GM12872 (cell line): ENCODE measurements around the gene ATP4A.

Experiments used
- TF ChIP-seq, protein P1 (sequence below): IDR thresholded peaks from 3 replicates; pipeline ENCODE4 v1.5.1; 2011; ENCODE audit warnings: low read depth, mild to moderate bottlenecking, low read length, moderate library complexity; ENCODE audit not compliant: insufficient read depth

Gene ATP4A

DNA sequence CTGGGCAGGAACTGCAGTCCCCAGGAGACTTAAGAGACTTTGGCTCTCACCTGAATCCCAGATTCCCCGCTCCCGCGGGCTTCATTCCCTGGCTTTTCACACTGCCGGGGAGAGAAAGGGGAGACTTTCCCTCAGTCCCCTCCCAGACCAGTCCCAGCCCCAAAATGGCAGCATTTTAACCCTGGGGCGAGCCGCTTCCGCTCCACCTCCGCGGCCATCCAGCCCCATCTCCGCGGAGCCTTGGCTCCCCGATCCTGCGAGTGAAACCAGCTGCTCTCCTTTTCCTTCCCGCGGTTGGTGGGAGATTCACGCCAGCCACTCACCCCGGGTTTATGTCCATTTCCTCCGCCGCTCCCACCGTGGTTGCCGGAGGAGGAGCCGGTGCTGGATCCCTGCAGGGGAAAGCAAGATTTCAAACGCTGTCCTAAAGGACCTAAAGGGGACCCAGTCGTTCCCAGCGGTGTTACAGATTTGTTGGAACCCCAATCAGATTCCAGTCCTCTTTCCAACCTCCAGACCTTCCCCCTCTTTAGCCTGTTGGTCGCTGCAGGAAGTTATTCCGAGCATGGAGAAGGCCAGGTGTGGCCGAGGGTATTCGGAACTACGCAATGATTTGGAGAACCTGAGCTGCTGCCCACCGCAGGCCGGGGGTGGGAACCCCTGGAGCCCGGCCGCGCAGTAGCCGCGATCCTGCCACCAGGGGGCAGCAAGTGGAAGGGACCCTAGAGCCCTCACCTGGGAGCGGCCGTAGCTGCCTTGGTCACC lies 53.4 kb downstream of the ATP4A start:
- TF ChIP-seq, protein P1, sequence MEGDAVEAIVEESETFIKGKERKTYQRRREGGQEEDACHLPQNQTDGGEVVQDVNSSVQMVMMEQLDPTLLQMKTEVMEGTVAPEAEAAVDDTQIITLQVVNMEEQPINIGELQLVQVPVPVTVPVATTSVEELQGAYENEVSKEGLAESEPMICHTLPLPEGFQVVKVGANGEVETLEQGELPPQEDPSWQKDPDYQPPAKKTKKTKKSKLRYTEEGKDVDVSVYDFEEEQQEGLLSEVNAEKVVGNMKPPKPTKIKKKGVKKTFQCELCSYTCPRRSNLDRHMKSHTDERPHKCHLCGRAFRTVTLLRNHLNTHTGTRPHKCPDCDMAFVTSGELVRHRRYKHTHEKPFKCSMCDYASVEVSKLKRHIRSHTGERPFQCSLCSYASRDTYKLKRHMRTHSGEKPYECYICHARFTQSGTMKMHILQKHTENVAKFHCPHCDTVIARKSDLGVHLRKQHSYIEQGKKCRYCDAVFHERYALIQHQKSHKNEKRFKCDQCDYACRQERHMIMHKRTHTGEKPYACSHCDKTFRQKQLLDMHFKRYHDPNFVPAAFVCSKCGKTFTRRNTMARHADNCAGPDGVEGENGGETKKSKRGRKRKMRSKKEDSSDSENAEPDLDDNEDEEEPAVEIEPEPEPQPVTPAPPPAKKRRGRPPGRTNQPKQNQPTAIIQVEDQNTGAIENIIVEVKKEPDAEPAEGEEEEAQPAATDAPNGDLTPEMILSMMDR: peak; percentile 97

DNA sequence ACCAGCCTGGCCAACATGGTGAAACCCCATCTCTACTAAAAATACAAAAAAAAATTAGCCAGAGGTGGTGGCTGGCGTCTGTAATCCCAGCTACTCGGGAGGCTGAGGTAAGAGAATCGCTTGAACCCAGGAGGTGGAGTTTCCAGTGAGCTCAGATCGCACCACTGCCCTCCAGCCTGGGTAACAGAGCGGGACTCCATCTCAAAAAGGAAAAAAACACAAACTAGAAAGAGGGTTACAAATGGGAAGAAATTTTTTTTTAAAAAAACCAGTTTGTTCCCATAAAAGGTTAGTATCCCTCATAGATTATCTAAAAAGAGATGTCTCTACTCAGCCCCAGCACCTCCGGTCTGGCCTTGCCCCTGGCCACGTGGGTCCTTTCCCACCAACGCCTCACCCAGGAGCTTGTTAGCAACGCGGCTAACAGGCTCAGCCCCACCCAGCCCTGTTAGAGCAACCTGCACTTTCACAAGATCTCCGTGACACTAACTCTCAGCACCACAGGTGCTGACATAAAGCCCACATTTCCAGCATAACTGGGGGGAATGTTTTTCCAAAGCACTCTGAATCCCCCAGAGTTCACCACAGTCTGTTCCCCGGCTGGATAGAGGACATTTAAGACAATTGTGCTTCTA lies 54.3 kb downstream of the ATP4A start:
- TF ChIP-seq, protein P1: no peak

DNA sequence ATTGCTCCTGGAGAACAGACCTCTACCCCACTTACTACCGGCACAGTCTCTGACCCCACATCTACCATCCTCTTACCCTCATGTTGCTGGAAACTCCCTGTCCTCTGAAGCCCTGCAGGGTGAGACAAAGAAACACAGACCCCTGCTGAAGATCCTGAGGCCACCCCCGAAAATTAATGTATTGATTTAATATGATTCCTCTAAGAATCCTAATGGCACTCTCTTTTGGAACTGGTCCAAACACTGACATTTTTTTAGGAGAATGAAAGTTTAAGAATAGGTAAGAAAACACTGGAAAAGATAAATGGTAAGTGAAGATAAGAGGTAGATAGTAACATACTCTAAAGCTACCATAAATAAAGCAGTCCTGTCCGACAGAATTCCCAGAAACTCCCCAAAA lies 55.3 kb downstream of the ATP4A start:
- TF ChIP-seq, protein P1: no peak

DNA sequence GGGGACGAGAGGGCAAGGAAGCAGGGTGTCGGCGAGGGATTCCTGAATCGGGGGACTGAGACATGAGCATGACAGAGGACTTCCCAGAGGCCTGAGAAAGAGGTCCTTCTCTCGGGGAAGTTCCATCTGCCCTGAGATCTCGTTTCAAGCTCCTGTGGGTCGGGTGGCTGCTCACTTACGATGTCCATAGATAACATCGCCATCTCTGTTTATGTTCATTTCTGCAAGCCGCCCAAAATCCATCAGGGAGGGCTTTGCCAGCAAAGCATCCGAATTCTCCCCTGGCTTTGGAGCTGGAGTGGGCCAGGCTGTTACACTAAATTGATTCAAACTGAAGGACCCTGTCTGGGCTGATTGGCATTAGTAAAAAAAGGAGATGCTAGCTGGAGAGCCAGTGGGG lies 55.9 kb downstream of the ATP4A start:
- TF ChIP-seq, protein P1: no peak

DNA sequence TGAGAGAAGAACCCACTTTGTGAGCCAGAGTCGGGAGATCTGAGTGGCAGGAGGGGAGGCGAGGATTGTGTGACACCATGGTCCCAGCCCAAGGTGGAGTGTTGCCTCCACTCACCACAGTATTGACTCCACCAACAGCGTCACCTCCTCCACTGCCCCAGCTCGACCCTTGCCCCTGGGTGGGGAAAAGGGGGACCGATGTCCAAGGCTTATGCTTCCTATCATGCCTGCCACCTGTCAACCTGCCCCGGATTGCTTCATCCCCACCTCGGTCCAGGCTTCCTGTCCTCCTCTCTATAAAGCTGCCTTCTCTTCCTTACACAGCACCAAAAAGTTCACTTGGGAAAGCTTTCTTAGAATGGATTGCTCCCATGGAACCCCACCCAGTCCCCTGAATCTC lies 57.4 kb downstream of the ATP4A start:
- TF ChIP-seq, protein P1: no peak

DNA sequence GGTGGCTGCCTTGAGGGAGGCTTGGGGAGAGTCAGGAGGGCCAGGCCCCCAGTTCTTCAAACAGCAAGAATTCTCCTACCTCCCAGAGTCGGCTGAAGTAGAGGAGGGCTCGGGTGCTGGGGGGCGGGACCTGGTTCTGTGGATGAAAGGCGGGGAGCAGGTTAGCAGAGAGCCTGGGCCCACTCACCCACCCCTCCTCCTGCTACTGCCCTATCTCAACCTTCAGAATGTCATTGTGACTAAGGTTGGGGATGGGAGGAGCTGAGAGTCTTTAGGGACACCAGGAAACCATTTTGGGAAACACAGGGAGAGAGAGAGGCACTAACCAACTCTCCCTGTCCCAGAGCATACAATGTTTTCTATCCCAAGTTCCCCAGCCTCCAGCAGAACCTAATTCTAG lies 60.7 kb downstream of the ATP4A start:
- TF ChIP-seq, protein P1: no peak

DNA sequence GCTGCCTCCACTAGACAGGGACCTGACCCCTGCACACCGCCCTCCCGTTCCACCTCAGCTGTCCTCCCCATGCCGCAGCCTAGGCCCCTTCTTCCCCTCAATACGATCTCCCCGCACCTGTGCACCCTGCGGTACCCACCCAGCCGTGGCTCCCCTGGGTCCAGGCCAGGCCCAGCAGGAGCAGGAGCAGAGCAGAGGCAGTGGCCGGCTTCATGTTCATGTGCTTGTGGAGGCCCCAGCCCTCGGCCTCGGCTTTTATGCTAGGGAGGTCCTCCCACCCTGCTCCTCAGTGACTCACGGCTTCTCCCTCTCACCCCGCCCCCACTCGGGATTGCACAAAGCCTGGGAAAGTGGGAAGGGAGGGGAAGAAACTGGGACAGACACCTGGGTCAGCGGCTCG lies 61.8 kb downstream of the ATP4A start:
- TF ChIP-seq, protein P1: no peak
